HG03575 (cell line): Measurements from ENCODE around the gene DDX50.
A peak's percentile ranks its signal among the peaks of the same experiment; 100 is the strongest.
"Not testable (repeated sequence)": the region's sequence is repeated elsewhere in the genome, so short reads cannot be mapped to it uniquely, and the experiment has no call there.

Experiments used
- ATAC-seq: cut with Tn5 transposase; IDR thresholded peaks from one replicate; pipeline ENCODE4 v1.9.1; 2021; ENCODE audit not compliant: unreplicated experiment, insufficient number of reproducible peaks, low FRiP score; ENCODE audit errors: extremely low read depth

The DDX50 gene

DNA sequence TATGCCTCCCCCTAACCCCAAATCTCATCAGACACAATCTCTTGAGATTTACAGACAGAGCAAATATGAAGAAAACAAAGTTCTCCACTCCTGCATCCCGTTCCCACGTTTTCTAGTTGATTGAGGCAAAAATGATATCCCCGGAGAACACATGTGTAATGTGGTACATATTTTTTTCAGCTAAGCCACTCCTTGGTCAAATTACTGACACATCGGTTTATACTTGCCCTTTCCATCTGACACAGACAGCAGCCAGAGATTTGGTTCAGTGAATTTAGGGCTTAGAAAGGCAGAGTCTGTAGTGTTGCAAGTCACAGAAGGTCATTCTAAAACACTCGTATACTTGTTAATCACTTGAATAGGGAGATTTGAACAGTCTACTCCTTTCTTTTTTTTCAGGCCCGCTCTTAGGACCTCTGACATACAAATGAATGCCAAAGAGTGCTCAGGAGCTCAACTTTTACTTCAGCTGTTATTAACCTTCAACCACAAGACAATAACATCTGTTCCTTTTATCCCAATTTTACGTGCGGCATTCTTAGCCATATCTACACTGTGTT lies 1.8 kb upstream of the DDX50 start:
- no peak for ATAC-seq

DNA sequence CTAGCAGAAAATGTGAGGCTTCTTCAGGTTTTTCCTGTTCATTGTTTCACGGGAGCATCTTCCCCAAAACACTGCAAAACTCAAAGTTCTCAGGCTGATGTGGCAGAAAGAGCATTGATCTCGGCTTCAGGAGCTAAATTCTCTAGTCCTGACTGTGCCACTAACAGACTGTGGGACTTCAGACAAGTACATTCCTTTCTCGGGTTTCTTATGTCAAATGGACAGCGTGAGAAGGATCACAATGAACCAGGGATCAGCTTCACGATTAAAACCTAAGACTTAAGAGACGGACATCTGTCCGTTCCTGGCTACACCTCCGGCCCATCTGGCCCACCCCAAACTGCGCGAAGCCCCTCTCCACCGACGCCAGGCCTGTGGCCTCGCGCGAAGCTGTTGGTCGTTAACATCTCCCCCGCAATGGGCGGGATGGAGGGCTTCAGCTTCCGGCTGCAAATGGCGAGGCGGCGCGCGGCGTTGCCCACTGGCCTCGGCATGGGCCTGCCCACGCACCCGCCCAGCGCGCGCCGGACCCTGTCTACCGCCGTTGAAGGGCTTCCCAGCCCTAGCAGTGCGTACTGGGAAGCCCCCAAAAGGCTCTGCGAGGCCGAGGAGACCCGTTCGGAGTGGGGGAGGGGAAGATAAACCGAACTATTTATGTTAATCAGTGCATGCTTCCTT lies 549 bp upstream of the DDX50 start:
- peak; percentile 7 for ATAC-seq

DNA sequence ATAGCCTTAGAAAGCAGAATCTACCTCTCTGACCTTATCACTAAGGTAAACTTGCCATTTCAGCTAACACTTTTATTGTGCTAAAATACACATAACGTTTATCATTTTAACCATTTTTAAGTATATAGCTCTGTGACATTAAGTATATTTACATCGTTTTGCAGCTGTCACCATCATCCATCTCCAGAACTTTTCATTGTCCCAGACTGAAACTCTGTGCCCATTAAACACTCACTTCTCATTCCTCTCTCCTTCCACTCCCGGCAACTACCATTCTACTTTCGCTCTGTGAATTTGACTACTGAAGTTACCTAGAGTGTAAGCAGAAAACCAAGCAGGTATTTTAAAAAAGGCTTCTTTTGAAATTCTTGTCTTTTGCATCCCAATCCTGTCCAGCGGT lies 1.3 kb downstream of the DDX50 start:
- ATAC-seq = no peak

DNA sequence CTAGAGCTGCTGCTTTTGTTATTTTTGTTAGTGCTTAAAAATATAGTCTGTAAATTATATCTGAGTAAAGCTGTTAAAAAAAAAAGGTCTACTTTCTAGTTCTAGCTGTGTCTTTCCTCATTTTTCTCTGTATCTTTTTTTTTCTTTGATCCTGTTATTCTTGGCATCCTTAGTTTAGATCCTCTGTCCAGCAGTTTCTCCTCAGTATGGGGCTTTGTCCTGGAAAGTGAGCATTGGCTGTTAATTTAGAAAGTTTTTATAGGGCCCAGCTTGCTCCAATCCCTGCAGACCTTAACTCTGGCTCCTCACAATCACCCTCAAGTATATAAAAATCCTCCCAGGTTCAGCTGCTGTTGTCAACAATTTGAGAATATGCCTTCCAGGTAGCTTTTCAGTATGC lies 23.5 kb downstream of the DDX50 start:
- ATAC-seq = no peak

DNA sequence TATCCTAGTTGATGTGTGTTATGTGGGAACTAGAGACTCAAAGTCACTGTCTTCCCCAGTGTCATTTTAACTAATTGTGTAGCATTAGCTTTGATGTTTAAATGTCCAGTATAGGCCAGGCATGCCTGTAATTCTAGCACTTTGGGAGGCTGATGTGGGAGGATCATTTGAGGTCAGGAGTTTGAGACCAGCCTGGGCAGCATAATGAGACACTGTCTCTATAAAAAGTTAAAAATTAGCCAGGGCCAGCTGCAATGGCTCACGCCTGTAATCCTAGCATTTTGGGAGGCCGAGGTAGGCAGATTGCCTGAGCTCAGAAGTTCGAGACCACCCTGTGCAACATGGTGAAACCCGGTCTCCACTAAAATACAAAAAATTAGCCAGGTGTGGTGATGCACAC lies 24.4 kb downstream of the DDX50 start:
- no peak for ATAC-seq

DNA sequence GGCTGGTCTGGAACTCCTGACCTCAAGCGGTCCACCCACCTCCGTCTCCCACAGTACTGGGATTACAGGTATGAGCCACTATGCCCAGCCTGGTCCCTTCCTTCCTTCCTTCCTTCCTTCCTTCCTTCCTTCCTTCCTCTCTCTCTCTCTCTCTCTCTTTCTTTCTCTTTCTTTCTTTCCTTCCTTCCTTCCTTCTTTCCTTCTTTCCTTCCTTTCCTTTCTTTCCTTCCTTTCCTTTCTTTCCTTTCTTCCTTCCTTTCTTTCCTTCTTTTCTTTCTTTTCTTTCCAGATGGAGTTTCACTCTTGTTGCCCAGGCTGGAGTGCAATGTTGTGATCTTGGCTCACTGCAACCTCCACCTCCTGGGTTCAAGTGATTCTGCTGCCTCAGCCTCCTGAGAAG lies 28.0 kb downstream of the DDX50 start:
- not testable (repeated sequence) for ATAC-seq

DNA sequence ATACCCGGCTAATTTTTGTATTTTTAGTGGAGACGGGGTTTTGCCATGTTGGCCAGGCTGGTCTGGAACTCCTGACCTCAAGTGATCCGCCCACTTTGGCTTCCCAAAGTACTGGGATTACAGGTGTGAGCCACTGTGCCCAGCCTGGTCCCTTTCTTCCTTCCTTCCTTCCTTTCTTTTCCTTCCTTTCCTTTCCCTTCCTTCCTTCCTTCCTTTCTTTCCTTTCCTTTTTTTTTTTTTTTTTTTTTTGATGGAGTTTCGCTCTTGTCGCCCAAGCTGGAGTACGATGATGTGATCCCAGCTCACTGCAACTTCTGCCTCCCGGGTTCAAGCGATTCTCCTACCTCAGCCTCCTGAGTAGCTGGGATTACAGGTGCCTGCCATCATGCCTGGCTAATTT lies 28.8 kb downstream of the DDX50 start:
- ATAC-seq = not testable (repeated sequence)

DNA sequence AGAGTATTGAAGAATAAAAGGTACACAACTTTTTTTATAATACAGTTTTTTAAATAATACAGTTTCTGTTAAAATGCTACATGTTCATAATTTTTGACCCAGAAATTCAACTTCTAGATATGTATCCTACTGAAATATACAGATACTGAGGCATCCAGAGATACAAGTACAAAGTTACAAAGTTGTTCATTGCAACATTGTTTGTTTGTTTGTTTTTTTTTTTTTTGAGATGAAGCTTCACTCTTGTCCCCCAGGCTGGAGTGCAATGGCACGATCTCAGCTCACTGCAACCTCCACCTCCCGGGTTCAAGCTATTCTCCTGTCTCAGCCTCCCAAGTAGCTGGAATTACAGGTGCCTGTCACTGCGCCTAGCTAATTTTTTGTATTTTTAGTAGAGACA lies 31.7 kb downstream of the DDX50 start:
- not testable (repeated sequence) for ATAC-seq

DNA sequence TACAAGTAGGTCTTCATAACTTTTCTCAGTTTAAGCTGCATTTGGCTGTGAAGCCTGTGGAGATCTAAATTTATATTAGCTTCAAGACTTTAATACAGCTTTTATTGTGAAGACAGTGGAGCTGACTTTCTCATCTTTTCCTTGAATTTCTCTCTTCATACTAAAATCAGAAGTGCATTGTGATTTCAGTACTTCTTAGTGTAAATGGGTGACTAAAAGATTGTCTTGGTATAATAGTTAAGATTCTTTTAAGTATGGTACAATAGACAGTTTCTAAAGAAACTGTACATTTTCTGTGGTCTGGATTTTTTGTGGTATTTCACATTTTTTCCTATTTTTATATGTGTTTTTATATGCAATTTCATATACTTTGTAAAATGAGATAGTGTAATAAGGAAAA lies 33.9 kb downstream of the DDX50 start:
- ATAC-seq = no peak

DNA sequence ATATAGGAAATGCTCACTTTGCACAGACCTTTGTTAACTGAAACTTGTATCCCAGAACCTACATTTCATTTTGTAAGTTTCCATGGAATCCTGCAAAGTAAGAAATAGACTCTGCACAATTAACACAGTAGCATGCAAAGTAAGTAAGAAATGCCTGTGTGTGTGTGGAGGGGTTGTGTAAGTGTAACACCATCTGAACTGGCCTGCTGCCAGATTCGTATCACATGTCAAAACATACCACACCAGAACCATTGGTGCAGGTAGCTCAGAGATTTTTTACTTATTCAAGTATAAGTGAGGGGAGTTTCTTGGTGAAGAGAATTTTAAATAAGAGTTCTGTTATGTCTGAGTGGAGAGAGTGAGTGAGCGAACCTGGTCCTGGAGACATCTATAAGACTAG lies 37.0 kb downstream of the DDX50 start:
- ATAC-seq = no peak

DNA sequence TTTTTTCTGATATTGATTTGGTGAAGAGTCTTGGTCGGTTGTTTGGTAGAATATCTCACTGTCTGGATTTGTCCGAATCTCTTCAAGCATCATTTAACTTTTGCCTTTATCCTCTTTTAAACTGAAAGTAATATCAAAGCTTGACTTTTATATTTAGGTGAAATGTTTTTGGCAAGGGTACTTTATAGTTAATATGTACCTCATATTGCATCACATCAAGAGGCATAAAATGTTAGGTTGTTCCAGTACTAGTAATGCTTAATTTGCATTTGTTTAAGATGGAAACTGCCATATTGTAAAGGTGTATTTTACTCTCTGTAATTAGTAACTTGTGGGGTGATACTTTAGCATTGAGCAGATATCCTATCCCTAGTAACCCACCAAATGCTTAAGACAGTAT lies 37.8 kb downstream of the DDX50 start:
- no peak for ATAC-seq

DNA sequence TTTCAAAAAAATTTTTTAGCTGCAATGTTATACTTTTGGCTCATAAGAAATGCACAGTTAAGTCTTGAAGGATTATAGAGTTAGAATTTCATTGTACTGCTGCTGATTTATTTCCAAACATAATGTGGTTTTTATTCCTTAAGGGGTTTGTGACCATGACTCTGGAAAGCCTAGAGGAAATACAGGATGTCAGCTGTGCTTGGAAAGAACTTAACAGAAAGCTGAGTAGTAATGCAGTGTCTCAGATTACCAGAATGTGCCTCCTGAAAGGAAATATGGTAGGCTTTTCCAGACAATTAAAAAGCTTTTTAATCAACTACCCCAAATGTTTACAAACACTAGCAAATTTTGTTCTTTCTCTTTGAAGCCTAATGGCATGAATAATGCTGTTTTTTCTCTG lies 39.8 kb downstream of the DDX50 start:
- ATAC-seq = not testable (repeated sequence)

DNA sequence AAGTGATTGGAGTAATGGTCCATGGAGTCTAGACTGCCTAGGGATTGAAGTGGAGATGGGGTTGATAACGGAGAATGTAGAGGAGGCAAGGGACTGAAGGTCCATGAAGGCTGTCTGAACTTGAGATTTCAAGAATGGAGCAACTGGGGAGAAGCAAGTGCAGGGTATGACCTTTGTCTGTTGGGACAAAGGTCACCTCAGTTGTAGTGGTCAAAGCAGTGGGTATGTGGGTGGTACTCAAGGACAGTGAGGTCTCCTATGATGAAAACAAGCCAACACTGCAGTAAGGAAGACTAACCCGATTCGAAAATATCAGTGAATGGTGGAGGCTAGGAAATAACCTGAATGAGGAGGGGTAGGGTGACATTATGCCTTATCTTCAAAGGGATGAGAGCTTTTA lies 49.5 kb downstream of the DDX50 start:
- ATAC-seq = no peak

DNA sequence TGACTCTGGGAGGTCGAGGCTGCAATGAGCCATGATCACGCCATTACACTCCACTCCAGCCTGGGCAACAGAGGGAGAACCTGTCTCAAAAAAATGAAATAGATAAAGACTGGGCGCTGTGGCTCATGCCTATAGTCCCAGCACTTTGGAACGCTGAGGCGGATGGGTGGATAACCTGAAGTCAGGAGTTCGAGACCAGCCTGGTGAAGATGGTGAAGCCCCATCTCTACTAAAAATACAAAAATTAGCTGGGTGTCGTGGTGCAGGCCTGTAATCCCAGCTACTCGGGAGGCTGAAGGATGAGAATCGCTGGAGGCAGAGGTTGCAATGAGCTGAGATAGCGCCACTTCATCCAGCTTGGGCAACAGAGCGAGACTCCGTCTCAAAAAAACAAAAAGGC lies 53.8 kb downstream of the DDX50 start:
- no peak for ATAC-seq

DNA sequence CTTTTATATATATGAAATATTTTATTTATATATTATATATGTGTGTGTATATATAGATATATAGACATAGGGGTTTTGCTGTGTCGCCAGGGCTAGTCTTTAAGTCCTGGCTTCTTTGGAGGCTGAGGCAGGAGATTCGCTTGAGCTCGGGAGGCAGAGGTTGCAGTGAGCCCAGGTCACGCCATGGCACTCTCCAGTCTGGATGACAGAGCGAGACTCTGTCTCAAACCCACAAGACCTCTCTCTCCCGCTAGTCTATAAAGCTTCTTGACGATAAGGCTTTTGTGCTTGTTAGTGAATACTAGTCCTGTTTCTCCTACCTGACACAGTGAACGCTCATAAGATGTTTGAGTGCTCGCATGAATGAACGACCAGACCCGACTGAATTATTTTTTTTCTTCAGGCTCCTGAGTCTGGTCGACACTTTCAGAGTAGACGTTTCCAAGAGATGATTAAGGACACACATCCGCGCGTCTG lies 54.3 kb downstream of the DDX50 start:
- ATAC-seq = no peak

DNA sequence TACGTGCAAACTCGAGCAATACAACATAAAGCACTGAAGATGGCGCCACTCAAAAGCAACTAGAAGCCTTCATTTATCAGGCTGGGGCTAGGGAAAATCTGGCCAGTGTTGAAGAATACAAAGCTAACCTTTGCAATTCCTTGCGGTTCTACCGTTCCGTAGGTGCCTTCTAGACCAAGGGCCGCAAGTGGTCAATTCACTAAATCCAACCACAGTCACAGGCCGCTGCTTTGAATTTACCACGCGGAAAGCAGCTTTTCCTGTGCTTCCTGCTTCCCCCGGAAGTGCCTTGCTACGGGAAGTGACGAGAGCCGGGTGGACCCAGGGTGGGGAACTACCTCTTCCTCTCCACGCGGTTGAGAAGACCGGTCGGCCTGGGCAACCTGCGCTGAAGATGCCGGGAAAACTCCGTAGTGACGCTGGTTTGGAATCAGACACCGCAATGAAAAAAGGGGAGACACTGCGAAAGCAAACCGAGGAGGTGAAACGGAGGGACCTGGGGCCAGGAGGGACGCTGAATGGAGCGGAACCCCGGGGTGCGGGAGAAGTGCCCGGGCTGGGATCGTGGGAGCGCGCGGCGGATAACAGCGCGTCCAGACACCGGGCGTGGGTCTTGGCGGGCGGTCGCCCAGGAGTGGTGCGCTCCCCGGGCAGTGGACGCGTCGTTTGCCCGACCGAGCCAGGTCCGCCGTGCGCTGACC lies 54.9 kb downstream of the DDX50 start, which contains the start of gene DDX21:
TSS of gene DDX21 (plus strand) at position 339 of the 701 bp plus-strand sequence. CDS start at position 395, 56 bp downstream.
- peak; percentile 52 for ATAC-seq

DNA sequence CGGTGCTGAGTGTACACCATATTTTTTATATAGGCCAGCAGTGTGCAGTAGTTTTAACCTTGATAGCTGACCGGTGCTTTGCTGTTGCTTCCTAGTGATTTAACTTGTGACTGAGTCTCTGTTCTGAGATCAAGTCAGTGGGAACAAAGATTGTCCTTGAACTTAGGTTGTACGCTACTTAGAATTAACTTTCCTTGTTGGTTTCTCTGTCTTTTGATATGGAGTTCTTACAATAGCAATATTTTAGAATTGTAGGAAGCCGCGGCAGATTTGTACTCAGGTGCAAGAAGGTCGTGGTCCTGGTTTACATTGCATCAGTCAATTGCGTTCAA lies 56.1 kb downstream of the DDX50 start:
- no peak for ATAC-seq

DNA sequence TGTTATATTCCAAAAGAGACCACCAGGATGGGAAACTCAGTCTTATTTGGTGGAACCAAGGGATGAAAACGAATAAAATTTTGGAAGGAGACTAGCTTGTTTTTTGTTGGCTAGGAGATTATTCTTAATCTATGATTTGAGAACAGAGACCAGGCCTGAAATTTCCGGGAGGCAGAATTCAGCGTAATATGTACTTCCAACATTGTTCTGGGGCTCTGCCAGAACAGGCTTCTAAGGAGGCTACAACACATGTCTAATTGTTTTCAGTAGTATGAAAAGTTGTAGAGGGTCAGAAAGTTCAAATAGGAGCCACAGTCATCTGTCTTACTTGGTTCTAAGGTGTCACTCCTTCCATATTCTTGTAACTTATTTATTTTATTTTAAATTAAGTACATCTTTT lies 56.5 kb downstream of the DDX50 start:
- no peak for ATAC-seq

DNA sequence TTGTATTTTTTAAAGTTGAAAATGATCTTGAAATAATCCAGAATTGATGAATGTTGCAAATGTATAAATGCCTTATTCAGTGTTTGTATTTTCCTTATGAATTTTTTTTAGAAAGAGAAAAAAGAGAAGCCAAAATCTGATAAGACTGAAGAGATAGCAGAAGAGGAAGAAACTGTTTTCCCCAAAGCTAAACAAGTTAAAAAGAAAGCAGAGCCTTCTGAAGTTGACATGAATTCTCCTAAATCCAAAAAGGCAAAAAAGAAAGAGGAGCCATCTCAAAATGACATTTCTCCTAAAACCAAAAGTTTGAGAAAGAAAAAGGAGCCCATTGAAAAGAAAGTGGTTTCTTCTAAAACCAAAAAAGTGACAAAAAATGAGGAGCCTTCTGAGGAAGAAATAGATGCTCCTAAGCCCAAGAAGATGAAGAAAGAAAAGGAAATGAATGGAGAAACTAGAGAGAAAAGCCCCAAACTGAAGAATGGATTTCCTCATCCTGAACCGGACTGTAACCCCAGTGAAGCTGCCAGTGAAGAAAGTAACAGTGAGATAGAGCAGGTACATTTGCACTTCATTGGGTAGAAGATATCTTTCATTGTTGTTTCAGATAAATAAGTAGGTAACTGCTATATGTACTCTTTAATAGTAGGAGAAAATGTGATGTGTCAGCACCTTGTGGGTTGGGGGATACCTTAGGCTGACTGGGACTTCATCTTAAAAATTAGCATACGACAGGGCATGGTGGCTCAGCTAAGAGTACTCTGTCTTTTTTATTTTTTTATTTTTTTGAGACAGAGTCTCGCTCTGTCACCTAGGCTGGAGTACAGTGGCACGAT lies 58.8 kb downstream of the DDX50 start:
- no peak for ATAC-seq

DNA sequence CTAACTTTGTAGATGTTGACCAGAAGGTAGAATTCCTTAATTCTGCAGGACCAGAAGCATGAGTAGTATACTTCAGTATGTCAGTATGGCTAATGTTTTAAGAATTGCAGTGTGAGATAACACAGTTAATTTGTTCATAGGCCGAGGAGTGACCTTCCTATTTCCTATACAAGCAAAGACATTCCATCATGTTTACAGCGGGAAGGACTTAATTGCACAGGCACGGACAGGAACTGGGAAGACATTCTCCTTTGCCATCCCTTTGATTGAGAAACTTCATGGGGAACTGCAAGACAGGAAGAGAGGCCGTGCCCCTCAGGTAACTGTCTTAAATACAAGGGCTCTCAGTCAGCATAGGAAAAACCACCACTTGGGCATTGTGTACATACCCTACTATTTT lies 62.0 kb downstream of the DDX50 start:
- ATAC-seq = no peak
